HG03103 (cell line): ENCODE results near the gene KRTAP19-1.

Experiments
- ATAC-seq: cut with Tn5 transposase; IDR thresholded peaks from one replicate; pipeline ENCODE4 v1.9.1; 2021; ENCODE audit warnings: low read depth; ENCODE audit not compliant: unreplicated experiment

Gene KRTAP19-1

GRCh38 chr21:30434033-30434631, 46.0 kb downstream of the KRTAP19-1 start:
- peak; percentile 74 for ATAC-seq

- no peak for ATAC-seq
Measured at GRCh38 chr21:30430170-30430655, 50.0 kb downstream of the KRTAP19-1 start, which contains the start of gene KRTAP13-4. Gene KRTAP13-4, plus strand, starts transcription at chr21:30430220. Its CDS starts 56 bp downstream, at chr21:30430276.
